Activated CD4-positive, alpha-beta T cell treated with anti-CD3 and anti-CD28 coated beads, Interleukin-2, amount 50 U/mL, for 24 hours (primary cell): ENCODE data around the gene NFASC.

ENCODE experiments used
- DNase-seq, 2 donors: peaks; one replicate each; pipeline ENCODE4 v3.0.0-alpha.2; 2020; ENCODE audit warnings: low read depth in 1 of 2, low spot score in 1 of 2

NFASC gene

DNA sequence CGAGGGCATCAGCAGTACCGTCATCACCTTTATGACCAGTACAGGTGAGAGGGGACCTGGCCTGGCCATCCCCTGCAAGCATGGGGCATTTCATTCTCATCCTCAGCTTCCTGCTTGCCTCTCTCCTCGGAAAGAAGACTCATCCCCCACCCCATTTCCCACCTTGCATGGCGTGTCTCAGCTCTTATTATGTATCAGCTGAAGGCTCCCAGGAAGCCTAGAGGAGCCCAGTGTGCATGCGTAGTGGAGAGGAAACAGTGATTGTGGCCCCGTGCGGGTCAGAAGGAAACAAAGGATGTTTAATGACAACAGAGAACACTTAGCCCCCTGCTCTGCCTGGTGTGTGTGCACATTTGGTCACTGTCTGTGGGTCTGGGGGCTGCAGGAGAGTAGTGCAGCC lies 132.0 kb downstream of the NFASC start:
- no peak for DNase-seq

DNA sequence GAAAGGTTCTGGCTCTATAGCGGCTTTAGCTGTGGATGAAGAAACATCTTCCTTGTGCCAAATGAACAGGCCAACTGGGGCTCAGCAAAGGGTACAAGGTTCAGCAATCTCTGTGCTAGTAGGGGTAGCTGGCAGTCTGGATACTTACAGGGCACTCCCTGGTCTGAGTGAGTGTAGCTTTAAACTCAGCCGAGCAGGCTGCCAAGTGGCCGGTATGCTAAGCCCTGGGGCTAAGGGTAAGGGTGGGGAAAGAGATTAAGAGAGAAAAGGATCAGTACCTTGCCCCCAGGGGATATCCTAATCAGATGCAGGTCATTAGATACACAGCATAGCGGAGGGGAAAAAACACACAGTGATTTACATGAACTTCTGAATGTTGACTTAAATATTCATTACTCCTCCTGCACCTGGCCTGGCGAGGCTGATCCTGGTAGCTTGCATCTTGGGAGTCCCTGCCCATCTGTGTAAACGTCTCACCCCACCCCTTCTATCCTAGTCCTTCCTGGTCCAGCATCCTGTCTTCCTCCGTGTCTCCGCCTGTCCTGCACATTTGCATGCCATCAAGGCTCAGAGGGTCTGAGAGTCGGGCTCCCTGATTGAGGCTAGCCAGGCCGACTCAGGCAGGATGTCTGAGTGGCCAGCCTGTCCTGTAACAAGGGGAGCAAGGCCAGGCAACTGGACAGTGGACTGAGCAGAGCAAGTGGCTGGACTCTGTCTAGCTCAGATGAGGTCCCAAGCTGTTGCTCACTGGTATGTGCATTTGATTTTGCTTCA lies 132.9 kb downstream of the NFASC start:
- DNase-seq: no peak

DNA sequence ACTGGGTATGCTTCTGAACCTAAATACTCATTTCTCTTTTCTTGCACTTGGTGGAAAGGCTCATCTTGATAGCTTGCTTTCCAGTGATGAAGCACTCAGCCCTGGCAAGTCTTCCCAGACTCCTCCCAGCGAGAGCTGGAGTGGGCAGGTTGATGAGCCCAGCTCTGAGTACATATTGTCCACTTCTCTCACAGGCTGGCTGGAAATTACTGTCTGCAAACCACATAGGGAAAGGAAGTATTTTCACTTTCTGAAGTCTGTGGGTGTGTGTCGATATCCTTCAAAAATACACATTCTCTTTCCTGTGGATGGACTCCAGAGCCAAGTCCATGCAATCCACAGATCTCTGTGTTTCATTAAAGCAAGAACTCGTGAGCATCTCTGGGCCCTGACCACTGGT lies 133.7 kb downstream of the NFASC start:
- DNase-seq: no peak

DNA sequence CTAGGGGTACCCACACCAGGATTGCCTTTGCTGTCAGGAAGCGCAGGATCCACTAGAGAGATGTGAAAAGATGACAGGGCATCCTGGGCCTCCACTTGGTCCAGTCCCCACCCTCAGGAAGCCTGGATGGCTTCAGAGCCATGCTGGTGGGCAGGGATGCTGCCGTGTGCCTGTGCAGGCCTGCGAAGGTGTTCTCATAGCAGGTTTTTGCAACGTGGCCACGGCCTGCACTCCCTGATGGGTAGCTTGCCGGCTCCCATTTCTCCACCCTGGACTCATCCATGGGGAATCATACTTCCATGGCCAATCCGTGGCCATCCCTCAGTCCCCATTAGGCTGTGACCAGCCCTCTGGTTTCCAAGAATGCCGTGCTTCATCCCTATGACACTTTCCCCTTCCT lies 138.2 kb downstream of the NFASC start:
- no peak for DNase-seq

DNA sequence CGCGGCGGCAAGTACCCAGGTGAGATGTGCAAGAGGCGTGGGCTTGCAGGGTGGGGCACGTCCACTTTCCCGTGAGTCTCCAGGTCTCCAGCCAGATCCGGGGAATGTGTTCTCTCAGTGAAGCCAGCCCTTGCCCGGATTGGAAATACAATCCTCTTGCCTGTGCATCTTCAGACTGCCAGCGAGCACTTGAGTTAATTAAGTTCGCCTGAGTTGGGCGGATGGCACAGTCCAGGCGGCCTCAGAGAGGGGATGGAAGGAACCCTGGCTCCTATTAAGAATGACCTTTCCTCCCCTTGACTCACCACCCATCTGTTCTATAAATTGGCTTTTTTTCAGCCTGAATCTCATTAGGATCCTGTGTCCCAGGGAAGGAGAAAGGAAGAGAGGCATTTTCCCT lies 139.0 kb downstream of the NFASC start:
- DNase-seq: no peak

DNA sequence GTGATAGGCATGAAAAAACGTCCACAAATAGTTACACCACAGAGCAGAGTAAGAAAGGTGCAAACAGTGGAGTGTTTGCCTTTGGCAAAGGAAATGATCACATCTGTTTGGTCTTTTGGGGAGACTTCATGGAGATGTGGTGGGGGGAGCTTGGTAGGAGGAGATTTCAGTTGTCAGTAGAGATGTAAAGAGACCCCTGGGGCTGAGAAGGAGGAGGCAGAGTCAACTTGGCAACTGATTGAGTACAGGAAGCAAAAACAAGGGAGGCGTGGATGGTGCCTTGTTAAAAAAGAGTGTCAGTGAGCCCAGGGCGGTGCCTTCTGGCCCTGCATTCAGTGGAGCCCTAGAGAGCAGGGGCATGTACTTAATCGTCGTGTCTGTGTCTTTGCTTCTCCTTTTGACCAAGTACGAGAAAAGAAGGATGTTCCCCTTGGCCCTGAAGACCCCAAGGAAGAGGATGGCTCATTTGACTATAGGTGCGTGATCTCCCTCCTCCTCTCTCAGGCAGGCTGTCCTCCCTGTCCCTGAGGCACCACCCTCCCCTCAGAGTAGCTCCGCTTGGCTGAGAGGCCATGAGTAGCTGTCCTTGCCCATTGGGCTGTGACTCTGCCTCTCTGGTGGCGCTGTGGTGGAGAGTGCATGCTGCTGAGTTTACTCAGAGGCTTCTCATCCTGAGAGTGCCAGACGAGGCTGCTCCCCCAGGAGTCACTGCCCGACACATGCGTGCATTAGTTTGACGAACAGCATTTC lies 141.9 kb downstream of the NFASC start:
- no peak for DNase-seq

DNA sequence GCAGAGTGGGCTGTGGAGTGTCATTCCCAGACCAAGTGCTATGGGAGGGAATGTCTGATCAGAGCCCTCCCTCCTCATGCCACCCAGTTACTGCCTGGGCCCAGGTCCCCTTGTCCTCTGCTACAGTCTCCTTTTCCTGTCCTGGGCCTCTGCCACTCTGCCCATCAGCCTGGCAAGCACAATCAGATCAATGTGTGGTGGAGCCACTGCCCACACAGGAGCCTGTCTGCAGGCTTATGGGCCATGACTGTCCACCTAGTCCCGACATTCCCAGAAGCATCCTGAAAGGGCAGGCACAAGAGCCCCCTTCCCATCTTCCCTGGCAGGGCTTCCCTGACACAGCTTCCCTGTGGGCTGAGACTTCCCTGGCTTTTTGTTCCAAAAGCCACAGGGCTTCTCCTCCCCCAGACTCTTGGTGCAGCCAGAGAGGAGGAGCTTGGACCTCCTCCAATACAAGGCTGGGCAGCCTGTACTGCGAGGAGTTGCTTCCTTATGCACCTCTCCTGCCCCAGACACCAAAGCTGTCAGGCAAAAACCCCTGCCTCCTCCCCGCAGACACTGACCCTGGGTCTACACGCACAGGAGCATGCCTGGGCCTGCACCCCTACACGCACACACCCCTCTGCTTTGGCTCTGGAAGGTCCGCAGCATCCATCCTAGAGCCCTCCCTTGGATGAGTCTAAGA lies 143.2 kb downstream of the NFASC start:
- no peak for DNase-seq

DNA sequence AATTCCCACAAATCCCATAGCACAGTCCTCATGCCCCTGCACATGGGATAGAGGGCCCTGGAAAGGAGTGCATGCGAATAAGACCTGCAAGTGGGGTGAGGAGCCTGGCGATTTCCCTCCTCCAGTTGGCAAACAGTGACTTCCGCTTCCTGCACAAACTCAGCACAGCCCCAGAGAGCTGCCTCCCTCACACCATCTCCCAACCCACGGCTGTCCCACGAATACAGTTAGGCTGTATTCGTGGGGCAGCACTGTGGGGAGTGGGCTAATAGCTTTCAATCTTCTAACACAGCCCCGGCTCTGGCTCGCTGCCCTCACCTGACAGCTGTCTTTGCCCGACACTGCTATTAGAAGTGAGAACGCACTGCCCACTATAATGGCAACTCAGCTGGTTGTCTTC lies 144.1 kb downstream of the NFASC start:
- DNase-seq: no peak

DNA sequence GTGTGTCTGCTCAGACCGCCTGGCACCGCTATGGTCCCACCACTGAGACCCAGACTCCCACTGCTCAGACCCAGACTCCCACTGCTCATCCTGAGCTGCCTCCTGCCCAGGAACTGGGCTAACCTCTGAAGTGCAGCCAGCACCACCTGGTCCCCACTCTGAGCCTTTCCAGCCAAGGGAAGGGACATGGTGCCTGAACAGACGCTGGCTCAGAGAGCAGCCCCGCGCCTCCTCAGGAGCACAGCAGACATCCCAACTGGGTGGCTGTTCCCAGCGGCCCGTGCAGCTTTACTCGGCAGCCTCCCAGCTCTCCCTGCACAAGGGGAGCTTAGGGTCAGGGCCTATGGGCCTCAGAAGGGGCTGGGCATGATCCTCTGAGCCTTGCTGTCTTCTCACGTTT lies 144.6 kb downstream of the NFASC start:
- DNase-seq: no peak

DNA sequence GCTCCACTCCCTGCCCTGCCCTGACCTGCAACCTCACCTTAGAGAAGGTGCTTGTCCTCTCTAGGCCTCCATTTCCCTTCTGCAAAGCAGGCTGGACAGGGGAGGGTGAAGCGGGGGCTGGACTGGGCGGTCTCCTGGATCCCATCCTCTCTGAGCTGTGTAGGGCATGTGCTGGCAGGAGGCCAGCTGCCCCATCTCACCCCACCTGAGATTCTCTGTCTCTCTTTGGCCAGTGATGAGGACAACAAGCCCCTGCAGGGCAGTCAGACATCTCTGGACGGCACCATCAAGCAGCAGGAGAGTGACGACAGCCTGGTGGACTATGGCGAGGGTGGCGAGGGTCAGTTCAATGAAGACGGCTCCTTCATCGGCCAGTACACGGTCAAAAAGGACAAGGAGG lies 145.4 kb downstream of the NFASC start:
- DNase-seq: no peak

DNA sequence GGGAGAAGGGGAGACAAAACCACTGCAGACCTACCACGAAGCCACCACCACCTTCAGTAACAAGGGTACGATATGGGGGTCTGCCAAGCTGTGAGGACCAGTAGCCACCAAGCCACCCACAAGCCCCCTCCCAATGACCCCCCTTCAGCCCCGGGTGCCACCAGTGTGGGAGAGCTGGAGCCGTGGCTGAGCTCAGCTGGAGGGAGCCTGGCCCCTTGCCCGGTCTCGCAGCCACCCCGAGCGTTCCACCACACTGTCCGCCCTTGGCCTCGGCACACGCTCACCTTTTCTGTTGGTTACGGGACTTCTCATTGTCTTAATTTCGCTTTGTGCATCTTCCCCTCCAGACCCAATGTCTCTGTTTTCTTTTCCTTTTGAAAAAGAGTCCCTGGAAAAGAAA lies 145.9 kb downstream of the NFASC start:
- no peak for DNase-seq

DNA sequence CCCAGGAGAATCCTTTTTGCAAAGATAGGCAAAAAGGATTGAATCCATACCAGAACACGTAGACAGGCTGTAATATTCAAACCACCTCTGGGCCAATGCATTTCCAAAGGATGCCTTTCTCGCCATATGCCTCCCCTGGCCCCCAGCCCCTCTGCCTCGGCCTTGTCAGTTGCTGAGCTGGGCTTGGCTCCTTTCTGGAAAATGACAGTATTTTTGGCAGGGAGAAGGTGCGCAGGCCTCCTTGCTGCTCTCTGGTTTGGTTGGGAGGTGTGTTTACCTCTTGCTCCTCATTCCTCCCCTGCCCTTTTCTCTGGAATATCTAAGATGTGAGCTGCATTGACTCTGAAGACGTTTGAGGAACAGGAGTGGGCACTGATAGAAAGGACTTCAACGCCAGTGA lies 146.3 kb downstream of the NFASC start:
- DNase-seq: no peak

DNA sequence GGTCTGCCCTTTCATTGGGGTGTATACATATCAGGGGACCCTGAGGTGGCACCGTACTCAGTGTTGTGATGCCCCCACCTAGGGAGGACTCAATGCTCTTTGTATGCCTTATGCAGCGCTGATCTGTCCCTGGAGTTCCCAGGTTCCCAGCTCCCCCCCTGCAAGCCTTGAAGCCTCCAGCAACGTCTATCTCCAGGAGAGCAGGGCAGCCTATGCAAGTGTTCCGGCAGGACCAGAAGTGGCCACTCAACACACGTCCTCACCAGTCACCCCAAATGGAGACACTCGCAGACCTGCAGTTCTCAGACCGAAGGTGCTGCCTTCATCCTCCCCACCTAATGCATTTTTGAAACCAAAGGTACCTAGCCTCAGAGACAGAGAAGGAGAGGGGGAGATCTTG lies 147.1 kb downstream of the NFASC start:
- DNase-seq: no peak

DNA sequence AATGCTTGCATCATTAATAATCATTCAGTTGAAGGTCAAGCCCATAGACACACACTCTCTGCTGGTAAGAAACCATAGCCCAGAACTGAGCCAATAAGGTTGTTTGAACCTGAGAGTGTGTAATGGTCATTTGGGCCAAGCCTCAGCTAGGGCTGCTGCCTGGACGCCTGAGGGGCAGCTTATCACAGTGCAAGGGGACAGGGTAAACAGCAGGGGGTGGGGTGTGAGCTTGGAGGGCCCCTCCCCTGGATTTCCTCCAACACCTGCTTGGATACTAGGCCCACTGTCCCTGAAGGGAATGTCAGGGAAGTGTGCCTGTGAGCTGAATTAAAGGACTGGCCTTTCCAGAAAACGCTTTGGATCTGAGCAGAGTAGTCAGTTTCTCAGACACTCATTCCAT lies 147.7 kb downstream of the NFASC start:
- DNase-seq: no peak

DNA sequence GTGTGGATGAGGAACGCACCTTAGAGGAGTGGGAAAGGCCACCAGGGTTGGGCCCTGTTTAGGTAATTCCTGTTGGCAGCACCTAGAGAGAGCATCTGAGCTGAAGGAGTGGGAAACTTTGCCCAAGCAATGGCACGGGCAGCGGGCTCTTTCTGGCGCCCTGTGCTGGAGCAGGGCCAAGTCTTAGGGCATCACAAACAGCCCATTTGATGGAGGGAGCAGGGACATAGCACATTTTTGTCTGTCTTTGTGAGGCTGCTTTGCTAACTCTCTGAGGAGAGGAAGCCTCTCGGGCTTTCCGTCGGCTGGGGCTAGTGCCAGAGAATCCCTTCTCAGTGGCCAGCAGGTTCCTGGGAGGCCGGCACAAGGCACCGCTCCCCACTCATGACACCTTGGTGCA lies 149.8 kb downstream of the NFASC start:
- no peak for DNase-seq

DNA sequence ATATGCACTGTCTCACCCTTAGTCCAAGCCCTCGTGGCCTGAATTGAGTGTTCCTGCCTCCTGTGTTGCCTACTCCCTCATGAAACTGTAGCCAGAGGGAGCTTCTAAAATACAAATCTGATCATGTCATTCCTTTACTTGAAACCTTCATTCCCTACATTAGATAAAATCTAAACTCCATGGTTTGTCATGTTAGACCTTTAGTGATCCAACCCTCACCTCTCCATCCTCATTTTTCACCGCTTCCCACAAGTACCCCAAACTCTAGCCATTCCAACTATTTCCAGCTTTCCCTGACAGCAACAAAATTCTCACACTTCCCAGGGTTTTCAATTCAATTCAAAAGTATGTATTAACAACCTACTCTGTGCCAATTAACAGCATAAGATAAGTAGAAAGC lies 154.0 kb downstream of the NFASC start:
- no peak for DNase-seq

DNA sequence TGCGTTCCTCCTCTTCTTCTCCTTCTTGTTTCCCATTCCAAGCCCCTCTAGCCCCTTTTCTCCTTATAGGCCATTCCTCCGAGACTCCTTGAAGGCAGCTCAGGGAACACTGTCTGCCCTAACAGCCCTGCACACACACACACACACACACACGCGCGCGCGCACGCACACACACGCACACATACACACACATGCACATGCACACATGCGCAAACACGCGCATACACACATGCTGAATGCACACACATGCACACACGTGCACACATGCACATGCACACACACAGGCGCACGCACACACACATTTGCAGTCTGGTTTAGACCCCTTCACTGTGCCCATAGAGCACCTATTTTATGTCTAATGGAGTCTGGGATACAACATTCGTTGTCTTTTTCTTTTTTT lies 154.6 kb downstream of the NFASC start:
- no peak for DNase-seq

DNA sequence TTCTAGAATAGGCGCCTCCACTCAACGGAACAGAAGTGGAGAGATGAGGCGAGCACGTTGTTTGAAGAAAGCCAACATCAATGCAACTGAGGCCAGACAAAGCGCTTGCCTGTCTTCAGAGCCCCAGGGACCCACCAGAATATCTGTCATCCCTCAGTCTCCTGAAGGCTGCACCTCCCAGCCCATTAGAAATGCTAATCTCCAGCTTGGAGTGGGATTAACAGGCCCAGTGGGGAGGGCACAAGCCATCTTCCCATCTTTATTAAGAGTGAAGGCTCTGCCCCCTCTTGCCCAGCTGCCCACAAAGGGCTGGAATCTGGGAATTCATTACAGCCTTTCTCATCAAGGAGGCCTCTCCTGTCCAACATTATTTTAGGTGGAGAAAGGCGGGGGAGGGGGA lies 155.5 kb downstream of the NFASC start:
- no peak for DNase-seq

DNA sequence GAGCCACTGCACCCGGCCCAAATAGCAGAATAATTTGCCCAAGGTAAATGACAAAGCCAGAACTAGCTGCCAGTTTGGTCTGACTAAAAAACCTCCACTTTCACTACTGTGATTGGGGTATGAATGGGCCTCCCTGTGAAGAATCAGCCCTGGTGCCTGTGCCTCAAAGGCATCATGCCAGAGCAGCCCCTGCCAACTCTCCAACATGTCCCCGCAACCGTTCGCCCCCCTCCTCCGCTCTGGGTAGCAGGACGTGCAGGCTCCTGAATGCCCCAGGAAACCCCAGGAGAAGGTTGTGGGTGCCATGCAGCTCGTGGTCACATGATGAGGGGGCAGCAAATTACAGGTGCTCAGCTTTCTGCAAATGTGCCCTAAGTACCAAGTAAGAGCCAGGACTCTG lies 157.7 kb downstream of the NFASC start:
- DNase-seq: no peak

DNA sequence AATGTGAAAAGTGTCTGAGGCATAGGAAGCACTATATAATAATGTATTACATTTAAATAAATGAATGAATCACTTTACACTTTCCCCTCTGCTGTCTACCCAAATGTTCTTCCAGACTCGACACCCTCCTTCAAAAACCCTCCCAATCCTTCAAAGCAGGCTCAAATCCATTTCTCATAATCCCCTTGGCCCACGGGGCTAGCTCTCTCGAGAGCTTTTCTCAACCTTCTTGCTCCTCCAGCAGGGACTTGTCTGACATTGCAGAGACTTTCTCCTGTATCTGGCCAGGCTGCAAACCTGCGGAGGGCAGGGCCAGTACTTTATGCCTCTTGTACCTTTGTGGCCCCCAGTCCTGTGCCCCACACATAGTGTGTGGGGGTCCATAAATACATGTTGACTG lies 158.3 kb downstream of the NFASC start:
- DNase-seq: no peak

DNA sequence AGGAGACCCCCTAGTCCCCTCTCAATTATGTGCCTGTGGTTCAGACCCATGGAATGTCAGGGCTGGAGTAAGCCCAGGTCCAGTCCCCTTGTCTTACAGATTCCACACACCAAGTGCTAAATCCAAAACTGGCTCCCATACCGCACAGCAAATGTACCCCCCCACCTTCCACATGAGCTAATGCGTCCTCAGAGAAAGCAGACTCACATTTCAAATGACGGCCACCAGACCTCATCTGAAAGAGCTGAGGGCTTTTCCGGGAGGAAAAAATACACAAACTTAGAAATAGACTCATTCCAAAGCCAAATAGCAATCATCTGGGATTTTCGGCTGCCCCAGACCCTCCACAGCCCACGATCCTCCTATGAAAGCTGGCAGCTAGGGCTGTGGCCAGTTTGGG lies 159.6 kb downstream of the NFASC start:
- DNase-seq: no peak

DNA sequence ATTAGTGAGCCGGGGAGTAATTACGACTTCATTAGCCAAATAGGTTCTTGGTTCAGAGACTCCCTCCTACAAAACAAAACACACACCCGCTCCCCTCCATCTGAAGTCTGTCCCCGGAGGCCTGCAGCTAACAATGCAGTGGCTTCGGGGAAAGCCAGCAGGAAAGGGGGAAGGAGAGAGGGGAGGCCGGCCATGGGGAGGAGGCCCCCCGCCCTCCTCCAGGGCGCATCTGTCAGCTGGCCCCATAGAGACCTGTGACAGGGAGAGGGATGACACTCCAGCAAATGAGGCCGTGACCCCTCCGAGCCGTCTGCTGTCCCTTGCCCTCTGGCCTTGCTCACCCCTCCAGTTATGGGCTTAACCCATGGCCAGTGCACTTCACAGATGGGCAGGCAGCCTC lies 160.2 kb downstream of the NFASC start:
- DNase-seq: no peak
